GM12891 (cell line): Measurements from ENCODE around the gene TMOD4.
"Not testable (repeated sequence)": the region's sequence is repeated elsewhere in the genome, so short reads cannot be mapped to it uniquely, and the experiment has no call there.

Experiments
- PAX5 ChIP-seq: IDR thresholded peaks from 2 replicates; pipeline ENCODE4 v1.6.1; 2011; ENCODE audit warnings: low read length, moderate library complexity, mild to moderate bottlenecking; ENCODE audit not compliant: insufficient read depth, severe bottlenecking
- POLR2A ChIP-seq: IDR thresholded peaks from 2 replicates; pipeline ENCODE4 v1.6.1; 2011; ENCODE audit warnings: low read depth, low read length, control low read depth
- POLR2AphosphoS5 ChIP-seq: IDR thresholded peaks from 2 replicates; pipeline ENCODE4 v1.6.1; 2011; ENCODE audit warnings: low read depth, low read length, control low read depth
- SPI1 ChIP-seq: IDR thresholded peaks from 2 replicates; pipeline ENCODE4 v1.6.1; 2011; ENCODE audit warnings: low read depth, low read length, control low read depth
- TAF1 ChIP-seq: IDR thresholded peaks from 2 replicates; pipeline ENCODE4 v1.6.1; 2011; ENCODE audit warnings: low read depth, low read length, control low read depth

DNA sequence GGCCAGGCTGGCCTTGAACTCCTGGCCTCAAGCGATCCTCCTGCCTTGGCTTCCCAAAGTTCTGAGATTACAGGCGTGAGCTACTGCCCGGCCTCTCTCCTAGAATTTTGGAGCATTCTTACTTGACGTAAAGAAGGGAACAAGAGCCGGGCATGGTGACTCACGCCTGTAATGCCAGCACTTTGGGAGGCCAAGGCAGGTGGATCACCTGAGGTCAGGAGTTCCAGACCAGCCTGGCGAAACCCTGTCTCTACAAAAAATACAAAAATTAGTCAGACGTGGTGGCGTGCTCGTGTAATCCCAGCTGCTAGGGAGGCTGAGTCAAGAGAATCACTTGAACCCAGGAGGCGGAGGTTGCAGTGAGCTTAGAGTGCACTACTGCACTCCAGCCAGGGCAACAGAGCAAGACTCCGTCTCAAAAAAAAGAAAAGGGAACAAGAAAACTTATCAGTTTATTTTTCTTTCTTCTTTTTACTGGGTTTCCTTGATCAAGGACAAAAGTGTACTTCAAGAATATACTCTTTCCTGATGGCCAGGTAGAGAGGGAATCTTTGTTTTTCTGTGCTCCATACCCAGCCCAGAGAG, 29.7 kb upstream of the TMOD4 start:
- TF ChIP-seq POLR2AphosphoS5, POLR2A, TAF1, SPI1, PAX5: not testable (repeated sequence)
